Stomach smooth muscle (tissue), 2 donors: ENCODE results near the gene GDNF.
A peak's percentile ranks its signal among the peaks of the same experiment; 100 is the strongest.
"Not testable (repeated sequence)": the region's sequence is repeated elsewhere in the genome, so short reads cannot be mapped to it uniquely, and the experiment has no call there.

Source experiments
- H3K27ac ChIP-seq: one replicate; pipeline ENCODE4 v1.7.0; 2013; ENCODE audit warnings: mild to moderate bottlenecking, low read length, inconsistent platforms
- H3K27me3 ChIP-seq, 2 donors: one replicate each; pipeline ENCODE4 v1.7.0; 2013; ENCODE audit warnings: low read length in 2 of 2; ENCODE audit not compliant: insufficient read depth in 2 of 2, control insufficient read depth in 1 of 2
- H3K36me3 ChIP-seq, 2 donors: one replicate each; pipeline ENCODE4 v1.7.0; 2013; ENCODE audit warnings: low read length in 2 of 2; ENCODE audit not compliant: control insufficient read depth in 2 of 2, insufficient read depth in 2 of 2
- H3K4me1 ChIP-seq: one replicate; pipeline ENCODE4 v1.7.0; 2013; ENCODE audit warnings: low read length; ENCODE audit not compliant: control insufficient read depth, insufficient read depth
- H3K4me3 ChIP-seq, 2 donors: one replicate each; pipeline ENCODE4 v1.7.0; 2013; ENCODE audit warnings: low read length in 2 of 2
- H3K9ac ChIP-seq, 2 donors: one replicate each; pipeline ENCODE4 v1.7.0; 2013; ENCODE audit warnings: low read length in 2 of 2, mild to moderate bottlenecking in 1 of 2
- H3K9me3 ChIP-seq, 2 donors: one replicate each; pipeline ENCODE4 v1.7.0; 2013; ENCODE audit warnings: low read length in 2 of 2; ENCODE audit not compliant: control insufficient read depth in 2 of 2
- donor health status: healthy.
- donor health status: Pancreatic carcinoma.

The GDNF gene

DNA sequence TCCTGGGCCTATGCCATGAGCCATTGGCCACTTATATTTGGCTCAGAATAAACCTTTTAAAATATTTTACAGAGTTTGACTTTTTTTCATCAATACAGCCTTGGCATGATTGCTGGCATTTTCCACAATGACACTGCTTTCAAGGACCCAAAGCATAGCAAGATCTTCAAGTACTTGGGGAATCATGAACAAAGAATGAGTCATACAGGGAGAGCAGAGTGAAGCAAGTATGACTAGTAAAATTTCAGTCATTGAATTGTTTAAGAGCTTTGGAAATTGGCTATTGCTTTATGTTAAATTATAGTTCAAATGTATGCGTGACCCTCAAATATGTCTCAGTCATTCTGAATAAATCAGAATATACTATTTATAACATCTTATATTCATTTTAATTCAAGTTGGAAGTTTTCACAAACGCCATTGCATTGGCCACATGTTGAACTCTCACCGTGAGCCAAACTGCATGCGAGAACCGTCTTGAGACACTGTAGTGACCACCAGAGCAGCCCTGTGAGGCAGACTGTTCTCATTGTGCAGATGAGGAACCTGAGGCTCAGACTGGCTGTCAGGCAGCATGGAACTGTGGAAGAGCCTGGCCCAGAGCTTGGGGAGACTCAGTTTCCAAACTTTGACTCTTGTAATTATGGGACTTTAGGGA lies 52.9 kb downstream of the GDNF start:
- Histone ChIP-seq H3K9ac (no peak overlapping the region), H3K27ac (no peak overlapping the region), H3K9me3 (no peaks in the 10 kb centered on the region), H3K27me3 (no peaks in the 10 kb centered on the region), H3K4me3 (no peak overlapping the region), H3K4me1 (no peaks in the 10 kb centered on the region), H3K36me3 (no peaks in the 10 kb centered on the region)

- H3K4me1 ChIP-seq: no peaks in the 10 kb centered on the region
- no peaks in the 10 kb centered on the region for H3K36me3 ChIP-seq
- H3K27ac ChIP-seq: no peak overlapping the region
- no peak overlapping the region for H3K9ac ChIP-seq
- no peak overlapping the region for H3K4me3 ChIP-seq
- H3K27me3 ChIP-seq: no peaks in the 10 kb centered on the region
- no peaks in the 10 kb centered on the region for H3K9me3 ChIP-seq
Observed at GRCh38 chr5:37786416-37786815, 53.4 kb downstream of the GDNF start.

GRCh38 chr5:37781409-37781808 lies 58.4 kb downstream of the GDNF start:
- not testable (repeated sequence) for H3K4me1 ChIP-seq, H3K27me3 ChIP-seq, H3K36me3 ChIP-seq, H3K4me3 ChIP-seq, H3K27ac ChIP-seq, H3K9me3 ChIP-seq, H3K9ac ChIP-seq

GRCh38 chr5:37777432-37778130 lies 62.3 kb downstream of the GDNF start:
- H3K36me3 ChIP-seq: no peaks in the 10 kb centered on the region
- no peak overlapping the region for H3K9ac ChIP-seq
- H3K4me1 ChIP-seq: peaks cover 14% of the 10 kb centered on the region
- no peaks in the 10 kb centered on the region for H3K27me3 ChIP-seq
- peaks cover 0 to 2% of the 10 kb centered on the region in 2 donors for H3K9me3 ChIP-seq
- H3K27ac ChIP-seq: peak overlapping the region; percentile 46
- no peak overlapping the region for H3K4me3 ChIP-seq

DNA sequence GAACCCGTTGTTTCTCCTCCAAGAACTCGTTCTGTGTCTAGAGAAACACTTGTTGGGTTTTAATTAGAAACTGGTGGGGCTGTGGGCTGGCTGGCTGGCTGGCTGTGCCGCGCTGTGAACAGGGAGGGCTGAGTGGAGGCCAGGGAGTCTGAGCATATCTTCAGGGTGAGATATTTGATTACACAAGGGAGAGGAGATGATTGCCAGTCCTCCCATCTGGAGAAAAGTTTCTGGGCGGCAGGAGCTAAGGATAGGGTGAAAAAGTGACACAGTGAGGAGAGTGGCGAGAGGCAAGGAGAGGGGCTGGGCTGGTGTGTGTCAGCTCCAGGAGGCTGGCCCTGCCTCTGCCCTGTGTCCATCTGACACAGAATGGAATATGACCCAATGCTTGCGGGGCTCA lies 63.0 kb downstream of the GDNF start:
- Histone ChIP-seq H3K9me3 (peaks cover 0 to 2% of the 10 kb centered on the region in 2 donors), H3K9ac (no peak overlapping the region), H3K27me3 (no peaks in the 10 kb centered on the region), H3K4me1 (peaks cover 17% of the 10 kb centered on the region), H3K27ac (peak overlapping the region; percentile 46), H3K4me3 (no peak overlapping the region), H3K36me3 (no peaks in the 10 kb centered on the region)

DNA sequence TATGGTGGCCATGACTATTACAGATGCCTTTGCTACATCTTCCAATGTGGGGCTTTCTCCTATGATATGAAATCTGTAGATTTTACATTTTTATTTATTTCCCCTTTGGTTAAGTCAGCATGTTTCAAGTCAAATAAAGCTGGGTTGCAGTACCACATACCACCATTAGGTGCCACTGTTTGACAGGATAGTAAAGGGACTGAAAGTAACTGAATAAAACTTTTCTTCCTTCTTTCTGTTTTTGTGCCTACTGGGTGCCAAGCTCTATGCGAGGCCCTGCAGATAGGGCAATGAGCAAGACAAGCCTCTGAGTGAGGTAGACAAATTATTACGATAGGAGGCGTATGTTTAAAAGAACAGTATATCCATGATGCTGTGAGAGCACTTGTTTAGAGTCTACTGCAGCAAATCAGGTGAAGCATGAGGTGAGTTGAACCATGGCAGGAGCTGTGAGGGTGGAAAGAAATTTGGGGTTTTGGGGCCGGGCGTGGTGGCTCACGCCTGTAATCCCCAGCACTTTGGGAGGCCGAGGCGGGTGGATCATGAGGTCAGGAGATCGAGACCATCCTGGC lies 64.8 kb downstream of the GDNF start:
- H3K27ac ChIP-seq: no peak overlapping the region
- no peaks in the 10 kb centered on the region for H3K27me3 ChIP-seq
- no peak overlapping the region for H3K4me3 ChIP-seq
- H3K9ac ChIP-seq: no peak overlapping the region
- H3K4me1 ChIP-seq: peaks cover 29% of the 10 kb centered on the region
- H3K9me3 ChIP-seq: peaks cover 0 to 2% of the 10 kb centered on the region in 2 donors
- no peaks in the 10 kb centered on the region for H3K36me3 ChIP-seq

GRCh38 chr5:37773809-37774208 lies 66.0 kb downstream of the GDNF start:
- H3K9me3 ChIP-seq: peaks cover 0 to 2% of the 10 kb centered on the region in 2 donors
- no peak overlapping the region for H3K4me3 ChIP-seq
- no peaks in the 10 kb centered on the region for H3K36me3 ChIP-seq
- peaks cover 29% of the 10 kb centered on the region for H3K4me1 ChIP-seq
- H3K9ac ChIP-seq: no peak overlapping the region
- no peak overlapping the region for H3K27ac ChIP-seq
- no peaks in the 10 kb centered on the region for H3K27me3 ChIP-seq

GRCh38 chr5:37772255-37772654 lies 67.6 kb downstream of the GDNF start:
- Histone ChIP-seq H3K27ac (no peak overlapping the region), H3K9me3 (peaks cover 0 to 2% of the 10 kb centered on the region in 2 donors)

GRCh38 chr5:37771731-37772130 lies 68.1 kb downstream of the GDNF start:
- H3K4me3 ChIP-seq: no peak overlapping the region
- peaks cover 22% of the 10 kb centered on the region for H3K4me1 ChIP-seq
- H3K27ac ChIP-seq: no peak overlapping the region
- no peaks in the 10 kb centered on the region for H3K27me3 ChIP-seq
- H3K36me3 ChIP-seq: no peaks in the 10 kb centered on the region
- no peak overlapping the region for H3K9ac ChIP-seq
- peaks cover 0 to 2% of the 10 kb centered on the region in 2 donors for H3K9me3 ChIP-seq

More at GRCh38 chr5:37772255-37772654, 67.6 kb downstream of the GDNF start:
- Histone ChIP-seq H3K36me3 (no peaks in the 10 kb centered on the region), H3K4me3 (no peak overlapping the region), H3K4me1 (peaks cover 25% of the 10 kb centered on the region), H3K27me3 (no peaks in the 10 kb centered on the region), H3K9ac (no peak overlapping the region)

DNA sequence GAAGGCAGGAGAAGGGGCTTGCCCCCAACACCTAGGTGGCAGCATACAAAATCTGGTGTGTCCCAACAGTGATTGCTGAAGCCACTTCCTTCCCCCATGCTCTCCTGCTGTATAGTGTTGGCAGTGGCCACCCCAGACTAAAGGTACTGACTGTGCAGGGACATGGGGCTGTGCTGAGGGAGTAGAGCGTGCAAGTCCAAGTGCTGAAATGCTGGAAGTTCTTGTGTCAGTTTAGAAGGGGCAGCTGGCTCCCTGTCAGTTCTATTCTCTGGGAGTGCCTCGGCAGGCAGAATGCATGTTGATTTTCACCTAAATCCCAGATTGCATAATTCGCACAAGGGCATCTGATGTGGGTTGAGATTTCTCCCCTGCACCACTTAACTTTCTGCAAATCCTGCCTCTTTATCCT lies 68.6 kb downstream of the GDNF start:
- H3K9me3 ChIP-seq: peaks cover 0 to 2% of the 10 kb centered on the region in 2 donors
- no peak overlapping the region for H3K4me3 ChIP-seq
- H3K27ac ChIP-seq: no peak overlapping the region
- H3K36me3 ChIP-seq: no peaks in the 10 kb centered on the region
- peaks cover 19% of the 10 kb centered on the region for H3K4me1 ChIP-seq
- no peaks in the 10 kb centered on the region for H3K27me3 ChIP-seq
- H3K9ac ChIP-seq: no peak overlapping the region

GRCh38 chr5:37770786-37771185 lies 69.1 kb downstream of the GDNF start:
- H3K27me3 ChIP-seq: no peaks in the 10 kb centered on the region
- H3K9me3 ChIP-seq: peaks cover 0 to 2% of the 10 kb centered on the region in 2 donors
- no peak overlapping the region for H3K4me3 ChIP-seq
- no peak overlapping the region for H3K9ac ChIP-seq
- peaks cover 16% of the 10 kb centered on the region for H3K4me1 ChIP-seq
- H3K36me3 ChIP-seq: no peaks in the 10 kb centered on the region
- no peak overlapping the region for H3K27ac ChIP-seq
